Colon (tissue), 2 donors: ENCODE data around the gene AGPAT3.
"Not testable (repeated sequence)": the region's sequence is repeated elsewhere in the genome, so short reads cannot be mapped to it uniquely, and the experiment has no call there.

Experiments
- FAIRE-seq: peaks from 2 replicates; lab custom pipeline; 2012; peaks lifted over from hg19 to GRCh38; lab: Jason Lieb, UNC
- donor health status: control.
- donor health status: control.

AGPAT3 gene

GRCh38 chr21:43864962-43865539, at the start of gene AGPAT3:
AGPAT3 (plus strand) TSS chr21:43865223; CDS start chr21:43959682, 94,459 bp downstream.
- FAIRE-seq, result no peak

GRCh38 chr21:43815991-43816390, 49.0 kb upstream of the AGPAT3 start:
- FAIRE-seq, result no peak

- FAIRE-seq, result no peak
Measured at GRCh38 chr21:43816611-43817071, 48.4 kb upstream of the AGPAT3 start.

GRCh38 chr21:43817157-43818086, 47.6 kb upstream of the AGPAT3 start:
- FAIRE-seq, result no peak

- FAIRE-seq, result no peak
Measured at GRCh38 chr21:43818685-43819084, 46.3 kb upstream of the AGPAT3 start.

GRCh38 chr21:43819511-43820405, 45.3 kb upstream of the AGPAT3 start:
- FAIRE-seq, result no peak

- FAIRE-seq, result no peak
Measured at GRCh38 chr21:43820466-43820865, 44.6 kb upstream of the AGPAT3 start.

- FAIRE-seq, result not testable (repeated sequence)
Measured at GRCh38 chr21:43822166-43822565, 42.9 kb upstream of the AGPAT3 start.

- FAIRE-seq, result not testable (repeated sequence)
Measured at GRCh38 chr21:43822741-43823140, 42.3 kb upstream of the AGPAT3 start.

- FAIRE-seq, result no peak
Measured at GRCh38 chr21:43824333-43825241, 40.4 kb upstream of the AGPAT3 start.

- no peak for FAIRE-seq
Measured at GRCh38 chr21:43825242-43825935, 39.6 kb upstream of the AGPAT3 start.

- FAIRE-seq, result no peak
Measured at GRCh38 chr21:43825936-43826622, 38.9 kb upstream of the AGPAT3 start.

- no peak for FAIRE-seq
Measured at GRCh38 chr21:43826623-43826974, 38.4 kb upstream of the AGPAT3 start.

- no peak for FAIRE-seq
Measured at GRCh38 chr21:43827015-43827611, 37.9 kb upstream of the AGPAT3 start.

GRCh38 chr21:43829161-43829560, 35.9 kb upstream of the AGPAT3 start:
- no peak for FAIRE-seq

GRCh38 chr21:43829575-43830119, 35.4 kb upstream of the AGPAT3 start:
- no peak for FAIRE-seq

- no peak for FAIRE-seq
Measured at GRCh38 chr21:43832158-43832550, 32.9 kb upstream of the AGPAT3 start.

- FAIRE-seq, result no peak
Measured at GRCh38 chr21:43832648-43833047, 32.4 kb upstream of the AGPAT3 start.

GRCh38 chr21:43834146-43834905, 30.7 kb upstream of the AGPAT3 start:
- FAIRE-seq, result no peak
